H7 (cell line): ENCODE data around the gene PRAMEF12. TPM values are rescaled to one million over a fixed set of nuclear protein-coding genes. Genes with fewer than 3 reads are reported as not detected.
"Not testable (repeated sequence)": the region's sequence is repeated elsewhere in the genome, so short reads cannot be mapped to it uniquely, and the experiment has no call there.

ENCODE experiments used
- DNase-seq: peaks from one replicate; pipeline ENCODE4 v3.0.0; 2012
- H3K27me3 ChIP-seq: 2 replicates; pipeline ENCODE4 v1.6.0; 2011; ENCODE audit warnings: mild to moderate bottlenecking, low read length; ENCODE audit not compliant: control insufficient read depth, insufficient read depth
- H3K36me3 ChIP-seq: replicated peaks from 2 replicates; pipeline ENCODE4 v1.5.1; 2011; ENCODE audit warnings: low read length; ENCODE audit not compliant: control insufficient read depth, insufficient read depth
- H3K4me3 ChIP-seq: 2 replicates; pipeline ENCODE4 v1.5.1; 2011; ENCODE audit warnings: low read depth, mild to moderate bottlenecking, control low read depth, low read length, moderate library complexity; ENCODE audit not compliant: insufficient read depth
- total RNA-seq: library from RNA; depleted of rRNA; stranded (reverse); fragments of >200 nt; shearing (Covaris generic); gene quantifications from 2 replicates; pipeline ENCODE4 v1.2.3, GENCODE V29; 2014; rRNA removed

Gene PRAMEF12
- total RNA-seq, 1 experiment from 2014 or later = not detected

- not testable (repeated sequence) for H3K4me3 ChIP-seq, H3K27me3 ChIP-seq, DNase-seq, H3K36me3 ChIP-seq
Observed at GRCh38 chr1:12781488-12781887, 8.0 kb downstream of the PRAMEF12 start.

- not testable (repeated sequence) for H3K4me3 ChIP-seq, DNase-seq, H3K27me3 ChIP-seq, H3K36me3 ChIP-seq
Observed at GRCh38 chr1:12783783-12784182, 10.2 kb downstream of the PRAMEF12 start.

DNA sequence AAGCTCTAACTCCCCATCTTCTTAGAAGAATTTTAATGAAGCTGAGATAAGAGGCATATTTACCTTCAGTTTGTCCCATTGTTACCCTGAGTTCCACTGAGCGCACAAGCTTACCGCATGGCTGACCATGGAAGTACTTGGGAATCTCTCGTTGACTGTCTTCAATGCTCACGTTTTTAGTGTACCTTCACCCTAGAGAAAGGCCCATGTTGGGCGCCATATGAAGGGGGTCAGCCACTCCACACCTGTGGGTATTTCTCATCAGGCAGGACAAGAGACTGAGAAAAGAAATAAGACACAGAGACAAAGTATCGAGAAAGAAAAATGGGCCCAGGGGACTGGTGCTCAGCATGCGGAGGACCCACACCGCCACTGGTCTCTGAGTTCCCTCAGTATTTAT lies 11.2 kb downstream of the PRAMEF12 start:
- not testable (repeated sequence) for H3K36me3 ChIP-seq, H3K27me3 ChIP-seq, H3K4me3 ChIP-seq, DNase-seq

DNA sequence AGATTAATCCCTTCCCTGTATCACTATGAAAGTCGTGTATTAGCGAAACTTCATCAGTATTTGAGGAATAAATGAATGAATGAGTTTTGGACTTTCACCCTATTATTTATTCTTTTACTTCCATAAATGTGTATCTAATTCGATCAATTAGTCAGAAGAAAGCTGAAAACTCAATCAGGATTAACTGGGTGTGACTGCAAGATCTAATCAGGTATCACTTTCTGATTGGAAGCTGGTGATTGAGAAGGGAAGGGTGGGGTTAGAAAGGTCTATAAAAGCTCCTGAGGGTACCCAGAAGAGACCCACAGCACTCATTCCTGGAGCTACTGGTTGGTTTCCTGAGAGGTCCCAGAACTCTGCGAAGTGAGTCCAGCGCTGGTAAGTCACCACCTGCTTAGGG lies 17.6 kb downstream of the PRAMEF12 start, which contains the start of gene PRAMEF1:
Gene PRAMEF1, plus strand, starts transcription at position 301 of the 400 bp plus-strand sequence. CDS start 1,831 bp downstream, outside the sequence.
- H3K4me3 ChIP-seq, DNase-seq, H3K27me3 ChIP-seq, H3K36me3 ChIP-seq: not testable (repeated sequence)

DNA sequence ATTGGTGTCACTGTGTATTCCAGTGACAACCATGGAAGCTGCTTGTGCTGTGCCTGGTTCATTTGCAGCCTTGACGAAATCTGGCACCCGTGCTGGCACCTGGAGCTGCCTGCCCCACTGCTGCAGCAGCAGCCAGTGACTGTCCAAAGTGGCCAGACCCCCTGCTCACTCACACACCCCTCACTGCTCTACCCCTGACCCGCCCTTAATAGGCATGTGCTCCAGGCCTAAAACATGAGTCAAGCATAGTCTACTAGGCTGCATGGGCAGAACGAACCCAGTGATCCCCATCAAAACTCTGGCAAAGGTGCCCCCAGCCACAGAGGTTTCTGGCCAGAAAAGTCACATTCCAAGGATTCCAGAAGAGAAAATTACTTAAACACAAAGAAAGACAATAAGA lies 25.4 kb downstream of the PRAMEF12 start:
- H3K36me3 ChIP-seq = no peaks in the 10 kb centered on the region
- no peak overlapping the region for H3K4me3 ChIP-seq
- DNase-seq = no peak
- no peaks in the 10 kb centered on the region for H3K27me3 ChIP-seq

DNA sequence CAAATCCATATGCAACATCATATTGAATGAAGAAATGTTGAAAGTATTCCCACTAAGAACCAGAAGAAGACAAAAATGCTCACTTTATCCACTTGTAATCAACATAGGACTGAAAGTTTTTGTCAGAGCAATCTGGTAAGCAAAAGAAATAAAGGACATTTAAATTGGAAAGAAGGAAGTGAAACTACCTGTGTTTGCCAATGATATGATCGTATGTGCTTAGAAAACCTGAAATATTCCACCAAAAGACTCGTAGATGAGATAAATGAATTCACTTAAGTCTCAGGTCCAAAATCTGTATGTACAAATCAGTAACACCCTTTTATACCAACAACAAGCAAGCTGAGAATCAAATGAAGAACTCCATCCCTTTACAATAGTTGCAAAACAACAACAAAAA lies 26.2 kb downstream of the PRAMEF12 start:
- H3K4me3 ChIP-seq = no peak overlapping the region
- no peaks in the 10 kb centered on the region for H3K36me3 ChIP-seq
- DNase-seq = no peak
- H3K27me3 ChIP-seq = no peaks in the 10 kb centered on the region

DNA sequence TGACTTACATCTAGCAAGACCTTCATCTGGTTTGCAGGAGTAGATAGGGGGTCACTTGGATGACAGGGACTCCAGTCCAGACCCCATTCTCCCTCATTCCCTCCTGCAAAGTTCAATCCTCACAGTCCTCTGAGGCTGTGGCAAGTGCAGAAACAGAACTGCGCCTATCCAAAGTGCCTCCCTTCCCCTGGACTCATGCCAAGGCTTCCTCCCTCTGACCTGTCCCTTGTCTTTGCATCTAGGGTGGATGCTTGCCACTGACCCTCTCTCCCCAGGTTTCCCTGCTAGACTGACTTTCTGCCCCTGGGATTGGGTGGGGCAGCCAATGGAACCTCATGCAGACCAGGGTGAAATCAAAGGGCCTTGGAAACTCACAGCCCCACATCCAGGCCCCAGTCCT lies 36.4 kb downstream of the PRAMEF12 start:
- Histone ChIP-seq H3K36me3 (no peaks in the 10 kb centered on the region), H3K4me3 (no peak overlapping the region), H3K27me3 (no peaks in the 10 kb centered on the region)
- no peak for DNase-seq

DNA sequence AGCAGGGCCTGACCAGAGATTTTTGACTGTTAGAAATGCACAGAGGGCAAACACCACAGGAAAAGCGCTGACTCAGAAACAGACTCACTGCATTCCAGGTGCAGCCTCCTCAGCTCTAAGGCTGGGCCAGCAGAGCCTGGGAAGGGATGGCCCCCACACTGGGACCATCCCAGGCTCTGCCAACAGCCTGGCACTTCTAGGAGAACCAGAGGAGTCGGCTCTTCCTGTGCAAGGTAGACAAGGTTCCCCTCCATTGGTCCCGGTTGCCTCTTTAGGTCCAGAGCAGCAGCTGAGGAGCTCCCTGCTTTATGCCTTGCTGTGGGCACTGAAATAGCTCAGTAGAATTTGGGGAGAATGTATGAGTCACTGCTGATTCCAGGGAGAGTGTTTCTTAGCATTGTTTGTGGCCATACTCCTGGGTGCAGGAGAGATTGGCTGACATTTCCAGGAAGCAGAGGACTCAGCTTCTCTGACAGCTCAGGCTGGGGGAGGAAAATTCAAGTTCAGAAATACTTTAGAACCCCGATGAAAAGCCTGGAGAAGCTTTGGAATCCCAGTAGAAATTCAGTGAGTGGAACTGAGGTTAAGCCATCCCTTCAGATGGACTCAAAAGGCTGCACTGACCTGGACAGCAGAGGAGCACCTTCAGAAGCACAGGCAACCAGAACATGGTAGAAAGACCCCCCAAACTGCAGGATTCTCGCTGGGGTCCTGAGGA lies 37.3 kb downstream of the PRAMEF12 start:
- no peak overlapping the region for H3K4me3 ChIP-seq
- no peak for DNase-seq

DNA sequence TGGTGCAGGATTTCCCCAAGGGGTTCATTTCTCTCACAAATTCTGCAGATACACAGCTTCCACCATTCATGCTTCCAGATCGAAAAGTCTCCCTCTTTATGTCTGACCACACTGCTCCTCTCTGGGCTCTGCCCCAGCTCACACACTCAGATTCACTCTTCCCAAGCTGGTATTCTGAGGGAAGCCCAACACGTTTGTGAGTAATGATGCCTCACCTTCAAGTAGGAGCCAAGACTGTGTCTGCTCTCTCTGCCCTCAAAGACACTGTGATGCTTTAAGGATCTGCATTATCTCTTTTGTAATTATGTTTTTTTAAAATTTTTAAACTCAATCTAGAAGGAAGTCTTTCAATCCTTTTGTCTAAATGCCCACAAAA lies 37.9 kb downstream of the PRAMEF12 start:
- DNase-seq = no peak
- Histone ChIP-seq H3K36me3 (no peaks in the 10 kb centered on the region), H3K27me3 (no peaks in the 10 kb centered on the region), H3K4me3 (no peak overlapping the region)

More for the DNA sequence above, 37.3 kb downstream of the PRAMEF12 start:
- Histone ChIP-seq H3K36me3 (no peaks in the 10 kb centered on the region), H3K27me3 (no peaks in the 10 kb centered on the region)

DNA sequence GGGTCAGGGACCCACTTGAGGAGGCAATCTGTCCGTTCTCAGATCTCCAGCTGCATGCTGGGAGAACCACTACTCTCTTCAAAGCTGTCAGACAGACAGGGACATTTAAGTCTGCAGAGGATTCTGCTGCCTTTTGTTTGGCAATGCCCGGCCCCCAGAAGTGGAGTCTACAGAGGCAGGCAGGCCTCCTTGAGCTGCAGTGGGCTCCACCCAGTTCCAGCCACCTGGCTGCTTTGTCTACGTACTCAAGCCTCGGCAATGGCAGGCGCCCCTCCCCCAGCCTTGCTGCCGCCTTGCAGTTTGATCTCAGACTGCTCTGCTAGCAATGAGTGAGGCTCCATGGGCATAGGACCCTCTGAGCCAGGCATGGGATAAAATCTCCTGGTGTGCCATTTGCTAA lies 45.5 kb downstream of the PRAMEF12 start:
- H3K4me3 ChIP-seq, H3K36me3 ChIP-seq, DNase-seq, H3K27me3 ChIP-seq: not testable (repeated sequence)

Other genes starting within 250 kb of the PRAMEF12 start
- 17.7 and 26.2 TPM in 2 replicates for gene DHRS3, start 155.5 kb upstream of the PRAMEF12 start, total RNA-seq
- gene AADACL4, start 129.7 kb upstream of the PRAMEF12 start, total RNA-seq = not detected in 2 replicates
- 0.22 and 0.28 TPM in 2 replicates for gene AADACL3, start 57.6 kb upstream of the PRAMEF12 start, total RNA-seq
- gene CFAP107, start 27.5 kb upstream of the PRAMEF12 start, total RNA-seq = not detected in 2 replicates
- gene PRAMEF1, start 17.7 kb downstream of the PRAMEF12 start, total RNA-seq = not detected in 2 replicates
- not detected in 2 replicates for gene PRAMEF11, start 57.7 kb downstream of the PRAMEF12 start, total RNA-seq
- gene HNRNPCL1, start 75.0 kb downstream of the PRAMEF12 start, total RNA-seq = not detected in 2 replicates
- not detected in 2 replicates for gene PRAMEF2, start 83.3 kb downstream of the PRAMEF12 start, total RNA-seq
- gene PRAMEF4, start 112.5 kb downstream of the PRAMEF12 start, total RNA-seq = not detected in 2 replicates
- not detected in 2 replicates for gene PRAMEF10, start 124.5 kb downstream of the PRAMEF12 start, total RNA-seq
- not detected in 2 replicates for gene PRAMEF7, start 142.9 kb downstream of the PRAMEF12 start, total RNA-seq
- gene PRAMEF6, start 173.8 kb downstream of the PRAMEF12 start, total RNA-seq = not detected in 2 replicates